Endothelial cell of umbilical vein (primary cell): ENCODE data around the gene ABCC10. TPM values are rescaled to one million over a fixed set of nuclear protein-coding genes. Genes with fewer than 3 reads are reported as not detected.

Experiments used
- BruUV-seq: library from RNA; stranded (reverse); fragments of 400-500 nt; replicated peaks from 2 replicates; lab custom pipeline; 2021; lab: Mats Ljungman, UMichigan
- CTCF ChIA-PET: fragments of 300-600, 350-600 bp; sonication (Branson Sonifier 250); formaldehyde crosslinking; loops from one replicate; lab custom pipeline; 2021; ENCODE audit warnings: antibody characterized with exemption, inconsistent platforms; lab: Charles Lee
- POLR2A ChIA-PET: fragments of 300-600, 350-600 bp; sonication (Branson Sonifier 250); formaldehyde crosslinking; loops from one replicate; lab custom pipeline; 2021; ENCODE audit warnings: antibody characterized with exemption, inconsistent platforms; lab: Charles Lee
- DNase-seq: peaks from one replicate; pipeline ENCODE4 v3.0.0-alpha.2; 2011; ENCODE audit warnings: low read depth, low spot score
- FAIRE-seq: peaks from 2 replicates; lab custom pipeline; 2011; peaks lifted over from hg19 to GRCh38; lab: Jason Lieb, UNC
- H2AFZ ChIP-seq: 2 replicates; pipeline ENCODE4 v1.6.0; 2012; ENCODE audit warnings: low read depth, low read length, control low read depth, inconsistent platforms
- H3K27ac ChIP-seq: 2 replicates; pipeline ENCODE4 v1.5.1; 2011; ENCODE audit warnings: low read depth, mild to moderate bottlenecking, control low read depth, low read length, moderate library complexity; ENCODE audit not compliant: insufficient read depth
- H3K27me3 ChIP-seq, 2 experiments: 2 replicates each; pipeline versions ENCODE4 v1.6.0 to v1.6.1; 2011; ENCODE audit warnings: low read length in 2 of 2, mixed read lengths in 1 of 2; ENCODE audit not compliant: control insufficient read depth in 2 of 2, insufficient read depth in 2 of 2
- H3K36me3 ChIP-seq, 2 experiments: 2 replicates in 1 of 2; 3 replicates in 1 of 2; pipeline ENCODE4 v1.5.1; 2011; ENCODE audit warnings: low read length in 2 of 2, mild to moderate bottlenecking in 1 of 2, moderate library complexity in 1 of 2; ENCODE audit not compliant: control insufficient read depth in 2 of 2, insufficient read depth in 2 of 2; ENCODE audit errors: extremely low read depth in 1 of 2
- H3K4me1 ChIP-seq: 3 replicates; pipeline ENCODE4 v1.5.1; 2011; ENCODE audit warnings: mild to moderate bottlenecking, low read length; ENCODE audit not compliant: control insufficient read depth, insufficient read depth; ENCODE audit errors: extremely low read depth
- H3K4me2 ChIP-seq: 2 replicates; pipeline ENCODE4 v1.6.1; 2011; ENCODE audit warnings: low read length, control low read depth, mixed read lengths; ENCODE audit not compliant: insufficient read depth
- H3K4me3 ChIP-seq, 3 experiments: fragments of 200-600 bp in 1 of 3; sonication (generic), shearing (Covaris generic) in 1 of 3; replicated peaks in 1 of 3; 2 replicates each; pipeline ENCODE4 v1.5.1; 2011 to 2016; ENCODE audit warnings: control low read depth in 3 of 3, low read length in 3 of 3, mild to moderate bottlenecking in 2 of 3, inconsistent platforms in 1 of 3, low read depth in 1 of 3, moderate library complexity in 1 of 3; ENCODE audit not compliant: insufficient read depth in 1 of 3
- H3K79me2 ChIP-seq: 2 replicates; pipeline ENCODE4 v1.6.0; 2012; ENCODE audit warnings: low read length, inconsistent platforms; ENCODE audit not compliant: control insufficient read depth, insufficient read depth
- H3K9ac ChIP-seq: replicated peaks from 2 replicates; pipeline ENCODE3; 2011; ENCODE audit warnings: low read length, control low read depth; ENCODE audit not compliant: insufficient read depth; ENCODE audit errors: extremely low read depth
- H3K9me1 ChIP-seq: replicated peaks from 3 replicates; pipeline ENCODE4 v1.6.0; 2011; ENCODE audit warnings: mild to moderate bottlenecking, low read length; ENCODE audit not compliant: control insufficient read depth, insufficient read depth; ENCODE audit errors: extremely low read depth
- H3K9me3 ChIP-seq: replicated peaks from 2 replicates; pipeline ENCODE4 v1.5.1; 2012; ENCODE audit warnings: low read length, inconsistent platforms; ENCODE audit not compliant: control insufficient read depth, insufficient read depth
- H4K20me1 ChIP-seq: replicated peaks from 2 replicates; pipeline ENCODE3; 2011; ENCODE audit warnings: mild to moderate bottlenecking, low read length; ENCODE audit not compliant: control insufficient read depth, insufficient read depth; ENCODE audit errors: extremely low read depth
- CTCF ChIP-seq, 2 donors: IDR thresholded peaks; 1 replicate in 1 of 2; 2 replicates in 1 of 2; pipeline ENCODE4 v1.5.1; 2011; ENCODE audit warnings: low read length in 2 of 2, mild to moderate bottlenecking in 2 of 2, moderate library complexity in 2 of 2, control low read depth in 1 of 2, inconsistent platforms in 1 of 2, low read depth in 1 of 2; ENCODE audit not compliant: insufficient read depth in 1 of 2; ENCODE audit errors: extremely low read depth in 1 of 2
- POLR2A ChIP-seq: IDR thresholded peaks from 2 replicates; pipeline ENCODE4 v1.6.1; 2012; ENCODE audit warnings: low read depth, mild to moderate bottlenecking, control low read depth, low read length
- dilution Hi-C: fragments of 300-500 bp; cut with MboI; formaldehyde crosslinking; loops from one replicate; pipeline ENCODE4 v1.15.0; 2019; ENCODE audit warnings: low sequenced_read_pairs; ENCODE audit not compliant: extremely low pct_ligation_motif_present
- intact Hi-C: fragments of 100-400 bp; cut with micrococcal nuclease; formaldehyde crosslinking; loops from one replicate; pipeline ENCODE4 v1.10.0; 2022
- polyA plus RNA-seq, 4 experiments: library from polyadenylated mRNA; depleted of rRNA in 3 of 4; stranded (reverse) in 3 of 4; unstranded in 1 of 4; fragments of >200 nt; gene quantifications; 2 replicates each; pipeline versions ENCODE4 v1.2.1 to v1.2.3, GENCODE V29; 2011 to 2012; ENCODE audit warnings: missing spikeins in 1 of 4
- total RNA-seq: library from RNA; stranded (reverse); gene quantifications from 2 replicates; pipeline ENCODE4 v1.2.3, GENCODE V29; 2021

ABCC10 gene
- total and polyA plus RNA-seq, 2 donors (not counting 3 experiments of a cell fraction or from before 2014, with no cell fraction given): 29.2 to 37.9 TPM

- no peak for DNase-seq
- H3K9ac ChIP-seq: no peak overlapping the region
- no peaks in the 10 kb centered on the region for H3K9me3 ChIP-seq
- no peaks in the 10 kb centered on the region for H3K27me3 ChIP-seq
- H3K4me2 ChIP-seq: no peak overlapping the region
- no peak for TF ChIP-seq CTCF (IDR thresholded peaks at IDR 0.05; ENCODE audit: extremely low read depth in 1 of 2, insufficient read depth in 1 of 2, low read depth in 1 of 2, low read length in 2 of 2)
- H3K27ac ChIP-seq: no peak overlapping the region
- POLR2A ChIA-PET: no interaction called here
- dilution Hi-C loops: no loop called here
- H3K36me3 ChIP-seq: no peaks in the 10 kb centered on the region
- CTCF ChIA-PET: interaction anchor here (1.0 to 19.0 kb wide), 6 partner anchors 11 to 232 kb away, joined by 3 to 289 read pairs (median 9); partner anchors contain the start of gene DLK2
- H2AFZ ChIP-seq: no peak overlapping the region
- peaks cover 27% of the 10 kb centered on the region for H3K4me1 ChIP-seq
- H3K79me2 ChIP-seq: no peaks in the 10 kb centered on the region
- no peak overlapping the region for H3K4me3 ChIP-seq
- intact Hi-C loops: no loop called here
- H4K20me1 ChIP-seq: no peaks in the 10 kb centered on the region
- no peak for FAIRE-seq
- no peaks in the 10 kb centered on the region for H3K9me1 ChIP-seq
- BruUV-seq: no TSS peak
These were observed 68.1 kb downstream of the ABCC10 start for GRCh38 chr6:43495409-43495941.

- BruUV-seq: no TSS peak
- no peak overlapping the region for H3K9ac ChIP-seq
- peak; percentile 12 for FAIRE-seq
- no peak overlapping the region for H3K27ac ChIP-seq
- peaks cover 27% of the 10 kb centered on the region for H3K4me1 ChIP-seq
- no peaks in the 10 kb centered on the region for H3K9me3 ChIP-seq
- no peaks in the 10 kb centered on the region for H3K79me2 ChIP-seq
- TF ChIP-seq POLR2A (no peak), CTCF (IDR thresholded peaks at IDR 0.05; ENCODE audit: extremely low read depth in 1 of 2, insufficient read depth in 1 of 2, low read depth in 1 of 2, low read length in 2 of 2) (peak; percentile 30 to 54)
- POLR2A ChIA-PET: no interaction called here
- intact Hi-C loops: no loop called here
- dilution Hi-C loops: no loop called here
- no peaks in the 10 kb centered on the region for H3K27me3 ChIP-seq
- peaks cover 0 to 4% of the 10 kb centered on the region in 2 experiments for H3K36me3 ChIP-seq
- no peaks in the 10 kb centered on the region for H3K9me1 ChIP-seq
- no peak overlapping the region for H3K4me3 ChIP-seq
- no peak overlapping the region for H2AFZ ChIP-seq
- H3K4me2 ChIP-seq: no peak overlapping the region
- DNase-seq: peak; percentile 27
- CTCF ChIA-PET: interaction anchor here (0.6 to 19.0 kb wide), 11 partner anchors 10 to 432 kb away, joined by 3 to 289 read pairs (median 4); partner anchors contain the start of genes ABCC10, DLK2, DNPH1 and LRRC73
- H4K20me1 ChIP-seq: no peaks in the 10 kb centered on the region
These were observed 69.2 kb downstream of the ABCC10 start for GRCh38 chr6:43496370-43497128.
